ENCODE measurements around the gene PJVK. TPM values are rescaled to one million over a fixed set of nuclear protein-coding genes. Genes with fewer than 3 reads are reported as not detected.

Gene PJVK
- total and polyA plus RNA-seq, 2 of the 4 experiments (the other 2 are of a cell fraction): 0.72 to 2.4 TPM

GRCh38 chr2:178403671-178404306, 47.4 kb upstream of the PJVK start:
- Histone ChIP-seq H3K79me1 (ENCODE audit: low read depth in 1 of 2, low read length in 2 of 2) (no peaks in the 10 kb centered on the region), H4K8ac (ENCODE audit: low read depth in 2 of 2, low read length in 2 of 2) (peak overlapping the region in 1 of 2 experiments; percentile 52; a peak in 2 of 4 replicates), H3K4me3 (ENCODE audit: insufficient read depth, low read depth, low read length) (no peak overlapping the region), H3K9me3 (ENCODE audit: control insufficient read depth, insufficient read depth, low read length) (no peaks in the 10 kb centered on the region), H3K4ac (ENCODE audit: low read depth, low read length) (peak overlapping the region; percentile 9; the same call in 1 of the 2 replicates), H3K9ac (ENCODE audit: low read depth, low read length) (no peak overlapping the region), H2AK5ac (ENCODE audit: low read depth, low read length) (peak overlapping the region; percentile 44), H2BK5ac (ENCODE audit: low read depth, low read length, poor library complexity, severe bottlenecking) (peak overlapping the region; percentile 73), H3K4me1 (ENCODE audit: control insufficient read depth, insufficient read depth, low read length) (peaks cover 3% of the 10 kb centered on the region), H2AFZ (replicated peaks; ENCODE audit: low read length, poor library complexity) (no peak overlapping the region), H4K5ac (ENCODE audit: low read depth, low read length) (peak overlapping the region; percentile 34; the same call in 1 of the 2 replicates), H4K91ac (ENCODE audit: insufficient read depth, low read depth, low read length) (peak overlapping the region; percentile 17; the same call in 1 of the 2 replicates), H3K4me2 (ENCODE audit: low read depth, low read length) (peak overlapping the region; percentile 8; the same call in 1 of the 2 replicates), H2AK9ac (replicated peaks; ENCODE audit: low read depth, low read length, poor library complexity) (peak overlapping the region; percentile 80), H3K27ac (ENCODE audit: insufficient read depth, low read length) (no peak overlapping the region), H3K14ac (replicated peaks; ENCODE audit: low read depth, low read length) (0 out of 2 replicates have a peak overlapping the region, but pooled peaks have one; percentile 17), H3K23ac (ENCODE audit: low read depth, low read length) (no peak overlapping the region; the same call in 1 of the 2 replicates), H2BK15ac (ENCODE audit: low read depth, low read length) (peak overlapping the region; percentile 21; the same call in 1 of the 3 replicates), H3K36me3 (ENCODE audit: control insufficient read depth, insufficient read depth, low read length) (no peaks in the 10 kb centered on the region), H2BK120ac (ENCODE audit: low read depth, low read length) (peak overlapping the region; percentile 58), H3K18ac (ENCODE audit: low read depth, low read length) (peak overlapping the region; percentile 65; the same call in 1 of the 2 replicates), H2BK20ac (ENCODE audit: low read depth, low read length) (peak overlapping the region; percentile 27), H3K9me1 (ENCODE audit: insufficient read depth, low read length) (peaks cover 3% of the 10 kb centered on the region; the same call in 1 of the 2 replicates), H4K20me1 (ENCODE audit: insufficient read depth, low read length) (no peaks in the 10 kb centered on the region), H3K27me3 (ENCODE audit: control insufficient read depth, insufficient read depth, low read length) (no peaks in the 10 kb centered on the region), H3K56ac (ENCODE audit: extremely low read depth, insufficient read depth, low read length) (no peak overlapping the region)
- intact Hi-C loops (cut with micrococcal nuclease): no loop called here
- peak; percentile 46 for ATAC-seq (ENCODE audit: low read depth)
- dilution Hi-C loops (cut with HindIII; ENCODE audit: low sequenced_read_pairs, unreplicated experiment): no loop called here
- in situ Hi-C loops (cut with MboI; ENCODE audit: low sequenced_read_pairs): no loop called here
- DNase-seq: no peak
- ChIA-PET POLR2A (ENCODE audit: unreplicated experiment) (no interaction called here), CTCF (interaction anchor here (0.7 to 3.2 kb wide), 4 partner anchors 11 to 292 kb away, joined by 3 to 18 read pairs (median 7); no protein-coding TSS in a partner anchor)
- no TSS peak for BruUV-seq (replicated peaks)
- WGBS, 2 experiments (ENCODE audit: extremely low coverage in 2 of 2, insufficient read length in 1 of 2): no CpG with 5 or more reads among the region's 3 CpGs
- TF ChIP-seq BHLHE40 (IDR thresholded peaks at IDR 0.05; ENCODE audit: low read depth, low read length) (no peak), ELK1 (IDR thresholded peaks at IDR 0.05; ENCODE audit: borderline replicate concordance, low read depth, low read length) (no peak), CHD1 (IDR thresholded peaks at IDR 0.05; ENCODE audit: low read depth, low read length) (no peak), NFE2L2 (IDR thresholded peaks at IDR 0.05; ENCODE audit: low read depth, low read length) (no peak), MXI1 (IDR thresholded peaks at IDR 0.05; ENCODE audit: borderline replicate concordance, low read depth, low read length) (no peak), CEBPB (IDR thresholded peaks at IDR 0.05; ENCODE audit: low read depth, low read length) (no peak), USF2 (IDR thresholded peaks at IDR 0.05; ENCODE audit: low read depth, low read length) (no peak), POLR2A (IDR thresholded peaks at IDR 0.05; ENCODE audit: low read depth, low read length) (no peak), MAZ (IDR thresholded peaks at IDR 0.05; ENCODE audit: borderline replicate concordance, low read depth, low read length) (no peak), RAD21 (IDR thresholded peaks at IDR 0.05; ENCODE audit: low read length) (no peak), RCOR1 (IDR thresholded peaks at IDR 0.05; ENCODE audit: insufficient replicate concordance, low read length) (no peak), MAFK (IDR thresholded peaks at IDR 0.05; ENCODE audit: low read depth, low read length) (no peak), FOS (IDR thresholded peaks at IDR 0.05; ENCODE audit: low read depth, low read length) (no peak), RFX5 (IDR thresholded peaks at IDR 0.05; ENCODE audit: low read depth, low read length) (no peak)
